Measurements from ENCODE around the gene PSMD2. TPM values are rescaled to one million over a fixed set of nuclear protein-coding genes. Genes with fewer than 3 reads are reported as not detected.
A peak's percentile ranks its signal among the peaks of the same experiment; 100 is the strongest.

Gene PSMD2
- total and polyA plus RNA-seq, 10 of the 15 experiments (the other 5 are each of a cell fraction or from before 2014, with no cell fraction given) = 103 to 515 (median 197) TPM

DNA sequence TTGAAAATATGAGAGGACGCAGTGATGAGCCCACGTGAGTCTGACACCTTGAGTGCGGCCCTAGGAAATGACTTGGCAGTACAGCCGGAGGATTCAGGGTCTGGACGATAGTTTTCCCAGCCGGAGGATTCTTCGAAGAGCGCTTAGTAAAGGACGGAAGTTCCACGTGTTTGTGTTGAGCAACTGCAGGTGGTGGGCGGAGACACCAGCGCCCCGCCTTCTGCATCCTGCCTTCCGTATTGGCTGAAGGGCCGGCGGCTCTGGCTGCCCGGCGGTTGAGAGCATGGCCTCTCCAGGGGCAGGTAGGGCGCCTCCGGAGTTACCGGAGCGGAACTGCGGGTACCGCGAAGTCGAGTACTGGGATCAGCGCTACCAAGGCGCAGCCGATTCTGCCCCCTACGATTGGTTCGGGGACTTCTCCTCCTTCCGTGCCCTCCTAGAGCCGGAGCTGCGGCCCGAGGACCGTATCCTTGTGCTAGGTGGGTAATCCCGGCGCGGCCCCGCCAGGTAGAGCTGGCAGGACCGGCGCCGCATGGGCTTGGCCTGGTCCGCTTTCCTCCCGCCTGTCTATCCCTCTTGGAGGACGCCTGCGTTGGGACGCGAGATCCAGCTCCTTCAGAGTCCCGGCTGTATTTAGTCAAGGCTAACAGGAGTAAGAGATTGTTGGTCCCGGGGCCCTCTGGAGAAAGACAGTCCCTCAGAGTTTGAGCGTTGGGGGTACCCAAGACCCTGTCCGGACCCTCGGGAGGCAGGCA, 49.5 kb upstream of the PSMD2 start, which contains the start of gene EEF1AKMT4 (continued):
- TF ChIP-seq, protein P1, sequence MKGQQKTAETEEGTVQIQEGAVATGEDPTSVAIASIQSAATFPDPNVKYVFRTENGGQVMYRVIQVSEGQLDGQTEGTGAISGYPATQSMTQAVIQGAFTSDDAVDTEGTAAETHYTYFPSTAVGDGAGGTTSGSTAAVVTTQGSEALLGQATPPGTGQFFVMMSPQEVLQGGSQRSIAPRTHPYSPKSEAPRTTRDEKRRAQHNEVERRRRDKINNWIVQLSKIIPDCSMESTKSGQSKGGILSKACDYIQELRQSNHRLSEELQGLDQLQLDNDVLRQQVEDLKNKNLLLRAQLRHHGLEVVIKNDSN (IDR thresholded peaks at IDR 0.05; ENCODE audit: borderline replicate concordance, extremely low read length, insufficient read depth, low read depth, low read length) = no peak
- no peak for TF ChIP-seq MYB (IDR thresholded peaks at IDR 0.05; ENCODE audit: borderline replicate concordance, low read depth, low read length)
- peak; percentile 22 to 26 (median 23); a peak in 4 of 6 replicates for TF ChIP-seq CTCF (IDR thresholded peaks at IDR 0.05 in 2 of 3, conservative IDR thresholded peaks at IDR 0.05 in 1 of 3; ENCODE audit: control insufficient read depth in 2 of 3, extremely low read depth in 1 of 3, insufficient read depth in 1 of 3, low read depth in 3 of 3, low read length in 3 of 3)
- no peak for TF ChIP-seq ATF2 (IDR thresholded peaks at IDR 0.05; ENCODE audit: low read length)
- TF ChIP-seq RFX5 (IDR thresholded peaks at IDR 0.05; ENCODE audit: low read depth, low read length) = 0 out of 2 replicates have a peak, but pooled peaks have one; percentile 44
- 0 out of 2 replicates have a peak, but pooled peaks have one; percentile 43 for TF ChIP-seq RUNX3 (IDR thresholded peaks at IDR 0.05; ENCODE audit: low read length)
- TF ChIP-seq HDAC6 (IDR thresholded peaks at IDR 0.05; ENCODE audit: unreplicated experiment) = no peak
- no peak for TF ChIP-seq ZNF592 (IDR thresholded peaks at IDR 0.05)
- TF ChIP-seq ATF7 (IDR thresholded peaks at IDR 0.05; ENCODE audit: low read depth) = 0 out of 2 replicates have a peak, but pooled peaks have one; percentile 12
- no peak for TF ChIP-seq RBBP5 (conservative IDR thresholded peaks at IDR 0.05)
- no peak for TF ChIP-seq KDM1A (IDR thresholded peaks at IDR 0.05; ENCODE audit: borderline replicate concordance)
- TF ChIP-seq WRNIP1 (IDR thresholded peaks at IDR 0.05; ENCODE audit: borderline replicate concordance, low read depth, low read length) = no peak
- TF ChIP-seq ZZZ3 (IDR thresholded peaks at IDR 0.05; ENCODE audit: control insufficient read depth, insufficient read length, low read depth) = no peak
- peak; percentile 50 for TF ChIP-seq E2F8 (IDR thresholded peaks at IDR 0.05; ENCODE audit: low read depth, partially characterized antibody)
- TF ChIP-seq ATF3 (IDR thresholded peaks at IDR 0.05; ENCODE audit: borderline replicate concordance, extremely low read depth, low read depth, low read length) = no peak

Data from GM12878 (cell line).